ENCODE measurements around the gene RPS6KC1.
"Not testable (repeated sequence)": the region's sequence is repeated elsewhere in the genome, so short reads cannot be mapped to it uniquely, and the experiment has no call there.

Gene RPS6KC1

DNA sequence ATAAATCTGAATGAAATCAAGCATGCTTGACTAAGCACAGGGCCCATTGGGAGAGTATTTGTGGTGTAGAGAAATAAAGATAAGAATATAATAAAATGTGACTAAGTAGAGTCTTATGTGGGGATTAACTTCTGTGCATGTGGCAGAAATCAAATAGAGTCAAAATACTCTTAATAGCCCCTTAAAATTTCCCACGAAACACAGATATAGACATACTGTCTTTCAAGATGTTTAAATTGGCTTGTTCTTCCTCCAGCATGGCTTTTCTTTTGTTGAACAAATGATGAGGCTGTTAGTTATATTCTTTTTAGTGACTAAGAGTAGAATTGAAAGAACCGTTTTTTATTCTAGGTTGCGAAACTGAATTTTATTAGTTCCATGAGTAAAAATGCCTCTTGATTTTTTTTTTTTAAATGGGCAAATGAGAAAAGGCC, 112.3 kb downstream of the RPS6KC1 start:
- no peak for DNase-seq

- no peak for DNase-seq
Observed at GRCh38 chr1:213164561-213164960, 113.5 kb downstream of the RPS6KC1 start.

- DNase-seq = no peak
Observed at GRCh38 chr1:213166852-213167251, 115.8 kb downstream of the RPS6KC1 start.

- no peak for DNase-seq
Observed at GRCh38 chr1:213171711-213172110, 120.7 kb downstream of the RPS6KC1 start.

- no peak for DNase-seq
Observed at GRCh38 chr1:213176341-213176740, 125.3 kb downstream of the RPS6KC1 start.

GRCh38 chr1:213179784-213180183, 128.7 kb downstream of the RPS6KC1 start:
- no peak for DNase-seq

GRCh38 chr1:213180833-213181232, 129.8 kb downstream of the RPS6KC1 start:
- DNase-seq = no peak

DNA sequence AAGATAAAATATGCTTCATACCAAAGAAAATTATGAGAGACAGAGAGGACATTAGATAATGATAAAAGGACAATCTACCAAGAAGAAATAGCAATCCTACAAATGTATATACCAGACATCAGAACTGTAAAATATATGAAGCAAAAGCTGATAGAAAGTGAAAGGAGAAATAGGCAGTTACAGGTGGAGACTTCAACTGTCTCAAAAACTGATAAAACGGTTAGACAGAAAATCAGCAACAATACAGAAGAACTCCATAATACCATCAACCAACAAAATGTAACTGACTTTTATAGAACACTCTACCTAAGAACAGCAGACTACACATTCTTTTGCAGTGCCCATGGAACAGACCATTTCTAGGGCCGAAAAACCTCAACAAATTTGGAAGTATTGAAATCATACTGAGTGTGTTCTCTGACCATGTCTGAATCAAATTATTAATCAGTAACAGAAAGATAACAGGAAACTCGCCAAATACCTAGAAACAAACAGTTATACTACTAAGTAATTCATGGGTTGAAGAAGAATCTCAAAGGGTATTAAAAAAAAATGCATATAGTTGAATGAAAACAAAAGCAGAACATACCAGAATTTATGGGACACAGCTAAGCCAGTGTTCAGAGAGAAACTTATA, 132.1 kb downstream of the RPS6KC1 start:
- DNase-seq = no peak

DNA sequence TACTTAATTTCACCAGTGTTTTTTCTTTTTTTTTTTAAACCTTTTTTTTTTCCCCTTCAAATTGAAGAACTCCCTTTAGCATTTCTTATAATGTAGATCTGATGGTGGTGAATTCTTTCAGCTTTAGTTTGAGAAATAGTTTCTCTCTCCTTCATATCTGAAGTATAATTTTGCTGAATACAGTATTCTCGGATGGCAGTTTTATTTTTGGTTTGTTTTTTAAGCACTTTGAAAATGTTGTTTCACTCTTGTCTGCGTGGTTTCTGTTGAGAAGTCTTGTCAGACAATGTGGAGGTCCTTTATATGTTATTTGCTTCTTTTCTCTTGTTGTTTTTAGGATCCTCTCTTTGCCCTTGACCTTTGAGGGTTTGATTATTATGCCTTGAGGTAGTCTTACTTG, 135.1 kb downstream of the RPS6KC1 start:
- DNase-seq = no peak

DNA sequence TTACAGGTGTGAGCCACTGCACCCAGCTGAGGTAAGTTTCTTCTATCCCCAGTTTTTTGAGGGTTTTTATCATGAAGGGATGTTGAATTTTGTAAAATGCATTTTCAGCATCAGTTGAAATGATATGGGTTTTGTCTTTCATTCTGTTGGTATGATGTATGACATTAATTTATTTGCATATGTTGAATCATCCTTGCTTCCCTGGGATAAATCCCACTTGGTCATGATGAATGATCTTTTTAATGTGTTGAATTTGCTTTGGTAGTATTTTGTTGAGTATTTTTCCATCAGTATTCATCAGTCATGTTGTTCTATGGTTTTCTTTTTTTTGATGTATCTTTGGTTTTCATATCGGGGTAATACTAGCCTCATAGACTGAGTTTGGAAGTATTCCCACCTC, 141.0 kb downstream of the RPS6KC1 start:
- DNase-seq = no peak

DNA sequence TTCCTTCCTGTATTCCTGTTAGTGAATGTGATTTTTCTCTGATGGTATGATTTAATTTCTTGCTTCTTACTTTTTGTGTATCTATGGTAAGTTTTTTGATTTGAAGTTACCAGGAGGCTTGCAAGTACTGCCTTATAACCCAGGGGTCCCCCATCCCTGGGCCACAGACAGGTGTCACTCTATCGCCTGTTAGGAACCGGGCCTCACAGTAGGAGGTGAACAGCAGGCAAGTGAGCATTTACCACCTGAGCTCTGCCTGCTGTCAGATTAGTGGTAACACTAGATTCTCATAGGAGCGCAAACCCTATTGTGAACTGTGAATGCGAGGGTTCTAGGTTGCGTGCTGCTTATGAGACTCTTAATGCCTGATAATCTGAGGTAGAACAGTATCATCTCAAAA, 143.3 kb downstream of the RPS6KC1 start:
- DNase-seq = no peak

GRCh38 chr1:213194855-213195254, 143.8 kb downstream of the RPS6KC1 start:
- no peak for DNase-seq

GRCh38 chr1:213196328-213197054, 145.4 kb downstream of the RPS6KC1 start:
- not testable (repeated sequence) for DNase-seq

- no peak for DNase-seq
Observed at GRCh38 chr1:213200630-213201029, 149.6 kb downstream of the RPS6KC1 start.

DNA sequence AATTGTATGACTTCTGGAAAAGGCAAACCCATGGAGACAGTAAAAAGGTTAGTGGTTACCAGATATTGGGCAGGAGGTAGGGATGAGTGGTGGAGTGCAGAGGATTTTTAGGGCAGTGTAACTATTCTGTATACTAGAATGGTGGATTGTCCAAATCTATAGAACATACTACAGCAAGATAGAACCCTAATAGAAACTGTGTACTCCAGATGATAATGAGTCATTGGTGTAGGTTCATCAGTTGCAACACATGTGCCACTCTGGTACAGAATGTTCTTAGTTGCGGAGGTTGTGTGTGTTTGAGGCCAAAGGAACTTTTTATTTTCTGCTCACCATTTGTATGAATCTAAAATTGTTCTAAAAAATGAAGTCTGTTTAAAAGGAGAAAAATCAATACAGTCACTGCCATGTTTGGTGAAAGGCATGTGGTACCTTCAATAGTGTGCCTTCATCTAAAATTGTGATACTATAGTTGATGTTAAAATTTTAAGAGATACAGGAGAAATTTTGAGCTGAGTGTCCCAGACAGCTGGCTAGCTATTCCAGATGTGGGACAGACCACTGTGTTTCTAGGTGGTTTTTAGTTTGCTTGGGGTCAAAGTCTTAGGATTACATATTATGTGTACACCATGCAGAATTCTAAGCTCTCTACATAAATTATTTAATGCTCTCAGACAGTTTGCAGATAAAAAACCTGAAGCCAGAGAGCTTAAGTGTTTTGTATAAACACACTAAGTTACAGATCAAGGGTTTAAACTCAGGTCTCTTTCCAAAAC, 150.5 kb downstream of the RPS6KC1 start:
- DNase-seq = no peak

DNA sequence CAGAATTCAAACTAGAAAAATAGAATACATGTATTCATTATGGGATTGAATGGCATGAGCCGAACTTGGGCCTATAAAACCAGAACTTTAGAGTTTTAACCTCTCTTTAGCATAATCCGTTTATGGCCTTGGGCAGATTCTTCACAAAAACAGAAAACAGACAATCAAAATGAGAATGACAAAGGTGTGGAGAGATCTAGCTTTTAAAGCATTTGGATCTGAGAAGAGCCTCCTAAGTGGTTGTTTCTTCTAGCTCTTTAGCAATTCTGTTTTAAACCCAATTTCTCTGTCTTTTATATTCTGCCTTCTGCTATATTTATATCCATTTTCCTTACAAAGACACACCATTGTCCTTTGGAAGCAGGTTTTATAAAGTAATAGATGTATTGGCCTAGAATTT, 160.2 kb downstream of the RPS6KC1 start:
- DNase-seq = no peak

GRCh38 chr1:213219076-213219475, 168.0 kb downstream of the RPS6KC1 start:
- not testable (repeated sequence) for DNase-seq

DNA sequence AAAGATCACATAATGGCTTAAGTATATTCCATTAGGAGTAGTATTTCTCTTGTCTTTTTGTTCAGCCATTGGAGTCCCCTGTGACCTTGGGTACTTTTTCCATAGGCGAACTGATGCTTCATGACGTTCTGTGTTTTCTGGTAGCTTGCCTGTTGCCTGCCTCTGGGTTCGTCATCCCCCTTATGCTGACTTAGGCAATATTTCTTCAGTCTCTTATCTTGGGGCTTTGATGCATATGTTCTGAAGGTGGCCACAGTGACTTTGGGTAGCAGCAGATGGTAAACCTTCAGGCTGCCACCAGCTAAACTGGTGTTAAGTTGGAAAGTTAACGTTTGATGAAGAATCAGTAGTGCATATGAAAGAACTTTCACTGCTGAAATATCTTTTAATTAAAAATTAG, 170.2 kb downstream of the RPS6KC1 start:
- DNase-seq = no peak

DNA sequence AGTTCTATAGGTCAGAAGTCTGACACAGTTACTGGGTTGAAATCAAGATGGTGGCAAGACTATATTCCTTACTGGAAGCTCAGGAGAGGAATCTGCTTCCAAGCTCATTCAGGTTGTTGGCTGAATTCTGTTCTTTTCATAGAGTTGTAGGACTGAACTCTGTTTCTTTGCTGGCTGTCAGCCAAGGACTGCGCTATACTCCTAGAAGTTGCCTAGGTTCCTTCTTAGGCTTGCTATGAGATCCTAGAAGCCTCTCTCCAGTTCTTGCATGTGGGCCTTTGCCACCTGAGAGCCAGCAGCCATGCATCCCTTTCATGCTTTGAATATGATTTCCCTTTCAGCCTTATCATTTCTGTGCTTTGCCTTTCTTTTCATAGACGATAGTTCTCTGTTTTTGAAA, 176.4 kb downstream of the RPS6KC1 start:
- peak; percentile 11 for DNase-seq

GRCh38 chr1:213231795-213232231, 180.8 kb downstream of the RPS6KC1 start:
- DNase-seq = no peak

DNA sequence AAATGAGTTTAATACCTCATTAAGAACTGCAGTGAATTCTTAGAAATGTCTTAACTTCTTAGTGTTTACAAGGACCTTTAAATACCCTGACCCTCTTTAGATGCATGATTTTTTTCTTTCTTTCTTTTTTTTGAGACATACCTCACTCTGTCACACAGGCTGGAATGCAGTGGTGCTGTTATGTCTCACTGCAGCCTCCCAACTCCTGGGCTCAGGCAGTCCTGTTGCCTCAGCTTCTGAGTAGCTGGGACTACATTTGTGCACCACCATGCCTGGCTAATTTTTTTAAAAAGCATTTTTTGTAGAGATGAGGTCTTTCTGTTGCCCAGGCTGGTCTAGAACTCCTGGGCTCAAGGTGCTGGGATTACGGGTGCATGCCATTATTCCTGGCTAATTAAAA, 191.8 kb downstream of the RPS6KC1 start:
- DNase-seq = no peak

DNA sequence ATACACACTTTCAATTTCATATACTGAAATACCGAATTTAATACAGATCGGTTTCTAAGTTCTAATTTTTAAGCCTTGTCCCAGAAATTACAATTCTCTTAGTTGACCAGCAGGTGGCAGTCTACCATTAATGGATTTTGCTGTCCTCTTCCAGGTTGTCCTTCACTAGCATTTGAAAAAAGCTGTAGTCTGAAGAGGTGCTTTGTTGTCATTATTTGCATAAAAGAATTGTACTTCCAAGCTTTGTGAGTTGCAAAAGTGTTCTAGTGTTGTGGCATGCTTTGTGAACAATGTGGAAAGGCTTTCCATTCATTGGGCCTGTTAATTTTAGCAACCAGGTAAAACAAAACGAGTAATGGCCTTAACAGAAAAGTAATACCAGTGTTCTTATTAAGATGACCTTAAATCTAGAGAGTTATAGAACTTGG, 193.6 kb downstream of the RPS6KC1 start:
- DNase-seq = peak; percentile 82

GRCh38 chr1:213245260-213245910, 194.3 kb downstream of the RPS6KC1 start:
- no peak for DNase-seq
